Fibroblast of pulmonary artery (primary cell): Measurements from ENCODE around the gene ACTL10.
"Not testable (repeated sequence)": the region's sequence is repeated elsewhere in the genome, so short reads cannot be mapped to it uniquely, and the experiment has no call there.

ENCODE experiments used
- DNase-seq: peaks from one replicate; pipeline ENCODE4 v3.0.0-alpha.2; 2010; ENCODE audit warnings: low read depth
- H3K4me3 ChIP-seq: replicated peaks from 2 replicates; pipeline ENCODE4 v1.5.1; 2011; ENCODE audit warnings: low read depth, mild to moderate bottlenecking, control low read depth, low read length, moderate library complexity
- CTCF ChIP-seq: IDR thresholded peaks from 2 replicates; pipeline ENCODE4 v1.5.1; 2011; ENCODE audit warnings: mild to moderate bottlenecking, control low read depth, low read length, inconsistent platforms; ENCODE audit errors: missing control alignments

Gene ACTL10

GRCh38 chr20:33644313-33645071 is 22.3 kb upstream of the ACTL10 start:
- H3K4me3 ChIP-seq = no peak overlapping the region
- no peak for DNase-seq
- no peak for TF ChIP-seq CTCF

- H3K4me3 ChIP-seq = no peak overlapping the region
- no peak for TF ChIP-seq CTCF
- DNase-seq = no peak
These were observed 21.7 kb upstream of the ACTL10 start for GRCh38 chr20:33645072-33645358.

GRCh38 chr20:33645396-33645795 is 21.3 kb upstream of the ACTL10 start:
- no peak for DNase-seq

GRCh38 chr20:33646191-33646590 is 20.6 kb upstream of the ACTL10 start:
- H3K4me3 ChIP-seq = no peak overlapping the region

More at GRCh38 chr20:33645396-33645795, 21.3 kb upstream of the ACTL10 start:
- TF ChIP-seq CTCF = no peak
- no peak overlapping the region for H3K4me3 ChIP-seq

GRCh38 chr20:33646959-33647602 is 19.7 kb upstream of the ACTL10 start:
- H3K4me3 ChIP-seq, DNase-seq: not testable (repeated sequence)

More at GRCh38 chr20:33646191-33646590, 20.6 kb upstream of the ACTL10 start:
- TF ChIP-seq CTCF = no peak
- DNase-seq = no peak

GRCh38 chr20:33647603-33648395 is 18.9 kb upstream of the ACTL10 start:
- TF ChIP-seq CTCF = no peak
- peak; percentile 43 for DNase-seq
- no peak overlapping the region for H3K4me3 ChIP-seq

GRCh38 chr20:33648396-33649004 is 18.2 kb upstream of the ACTL10 start:
- H3K4me3 ChIP-seq = no peak overlapping the region
- no peak for TF ChIP-seq CTCF
- no peak for DNase-seq
